ENCODE measurements around the gene VPS72.
A peak's percentile ranks its signal among the peaks of the same experiment; 100 is the strongest.

The VPS72 gene

DNA sequence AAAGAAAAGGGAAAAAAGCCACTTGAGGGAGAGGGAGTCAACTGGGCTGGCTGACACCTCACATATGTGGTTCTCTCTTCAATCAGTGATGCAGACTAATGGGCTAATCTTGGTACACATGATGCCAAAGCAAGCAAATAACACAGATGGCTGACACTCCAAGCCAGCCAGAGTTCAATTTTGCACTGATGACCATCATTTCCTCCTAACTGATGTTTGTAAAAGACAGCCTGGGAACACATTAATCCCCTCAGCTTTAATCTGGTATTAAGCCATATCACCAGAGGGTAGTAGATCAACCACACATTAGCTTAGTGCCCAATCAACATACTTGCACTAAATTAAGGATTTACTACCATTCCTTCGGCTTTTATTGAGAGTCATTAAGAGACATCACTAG lies 2.8 kb downstream of the VPS72 start:
- DNase-seq (ENCODE audit: low read depth) = no peak

DNA sequence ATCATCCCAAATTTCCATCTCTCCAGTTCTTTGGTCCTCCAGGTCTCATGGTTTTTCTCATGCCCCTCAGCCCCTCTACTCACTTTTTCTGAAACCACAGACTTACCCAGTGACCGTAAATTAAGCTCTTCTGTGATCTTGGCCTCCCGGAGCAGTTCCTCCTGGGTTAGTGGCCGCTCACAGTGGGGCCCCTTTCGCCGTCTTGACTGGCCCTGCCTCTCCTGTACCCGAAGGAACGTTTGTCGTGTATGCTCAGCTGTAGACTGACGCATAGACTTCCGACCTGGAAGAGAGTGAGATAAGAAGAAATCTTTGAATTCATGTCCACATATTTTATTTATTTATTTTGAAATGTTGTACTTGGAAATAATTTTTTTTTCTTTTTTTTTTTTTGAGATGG lies 5.8 kb downstream of the VPS72 start:
- no peak for DNase-seq (ENCODE audit: low read depth)

DNA sequence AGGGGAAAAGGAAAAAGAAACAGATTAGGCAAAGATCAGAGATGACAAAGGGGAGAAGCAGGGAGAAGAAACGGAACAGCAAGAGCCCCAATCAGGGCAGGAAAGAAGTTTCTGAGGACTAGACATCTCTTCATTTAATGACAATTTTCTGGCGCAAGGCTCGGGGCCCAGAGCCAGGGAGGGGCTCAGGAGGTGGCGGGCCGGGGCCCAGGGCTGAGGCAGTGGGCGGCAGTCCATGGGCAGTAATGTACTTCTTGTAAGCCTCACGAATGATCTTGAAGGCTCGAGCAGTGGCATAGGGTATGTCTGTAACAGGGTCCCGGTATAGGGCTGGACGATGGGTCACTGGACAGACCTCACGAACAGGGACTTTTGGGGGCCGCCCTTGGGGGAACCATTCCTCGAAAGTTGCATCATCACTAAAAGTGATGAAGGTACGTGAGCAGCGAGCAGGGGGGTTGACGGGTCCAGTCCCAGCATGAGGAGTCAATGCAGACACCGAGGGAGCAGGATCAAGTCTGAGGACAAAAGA lies 13.4 kb downstream of the VPS72 start:
- DNase-seq (ENCODE audit: low read depth) = no peak

DNA sequence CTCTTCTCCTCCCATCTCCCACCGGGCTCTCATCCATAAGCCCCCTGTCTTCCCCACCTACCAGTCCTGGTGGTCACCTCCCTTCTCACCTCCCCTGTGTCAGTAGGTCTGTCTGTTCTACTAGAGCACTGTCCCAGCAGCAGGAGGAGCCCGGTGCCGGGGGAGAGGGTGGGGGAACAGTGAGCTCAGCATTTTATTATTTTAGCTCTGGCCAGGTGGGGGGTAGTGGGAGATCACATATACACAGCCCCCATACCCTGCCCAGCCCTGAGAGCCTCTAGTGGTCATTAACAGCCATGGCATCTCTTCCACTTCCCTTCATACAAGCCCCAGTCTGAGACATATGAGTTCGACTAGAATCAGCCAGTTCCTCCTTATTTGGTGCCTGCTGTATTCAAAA lies 14.1 kb downstream of the VPS72 start, which contains the start of gene TMOD4:
TMOD4 (minus strand) TSS at position 119 of the 400 bp plus-strand sequence. CDS start 1,106 bp downstream, outside the sequence.
- DNase-seq (ENCODE audit: low read depth) = no peak

DNA sequence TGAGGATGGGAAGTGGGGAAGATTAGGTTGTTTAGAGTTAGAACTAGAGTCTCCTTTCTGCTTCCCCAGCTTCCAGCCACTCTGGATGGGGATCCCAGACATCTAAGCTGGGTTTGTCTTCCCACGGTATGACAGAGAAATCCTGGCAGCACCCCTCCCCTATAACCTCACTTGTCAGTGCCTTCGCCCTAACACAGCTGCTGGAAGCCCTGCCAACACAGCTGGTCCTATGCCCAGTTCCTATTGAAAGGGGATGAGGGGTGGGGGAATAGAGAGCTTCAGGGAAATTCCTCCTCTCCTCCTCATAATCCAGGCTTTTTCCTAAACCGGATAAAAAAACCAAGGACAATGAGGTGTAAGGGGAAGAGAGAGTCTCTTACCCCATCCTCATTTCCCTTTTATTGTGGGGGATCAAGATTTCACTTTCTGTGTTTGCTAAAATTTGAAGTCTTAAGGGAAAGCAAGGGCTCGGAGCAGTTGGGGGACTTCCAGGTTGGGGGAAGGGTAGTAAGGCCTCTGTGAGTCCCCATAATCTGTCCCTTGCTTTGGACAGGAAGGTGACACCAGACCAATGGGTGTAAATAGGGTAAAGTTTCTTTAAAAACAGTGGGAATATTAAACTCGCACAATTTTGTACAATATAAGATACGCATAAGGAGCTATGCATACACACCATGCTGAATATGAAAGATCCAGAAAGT lies 14.8 kb downstream of the VPS72 start:
- no peak for DNase-seq (ENCODE audit: low read depth)

DNA sequence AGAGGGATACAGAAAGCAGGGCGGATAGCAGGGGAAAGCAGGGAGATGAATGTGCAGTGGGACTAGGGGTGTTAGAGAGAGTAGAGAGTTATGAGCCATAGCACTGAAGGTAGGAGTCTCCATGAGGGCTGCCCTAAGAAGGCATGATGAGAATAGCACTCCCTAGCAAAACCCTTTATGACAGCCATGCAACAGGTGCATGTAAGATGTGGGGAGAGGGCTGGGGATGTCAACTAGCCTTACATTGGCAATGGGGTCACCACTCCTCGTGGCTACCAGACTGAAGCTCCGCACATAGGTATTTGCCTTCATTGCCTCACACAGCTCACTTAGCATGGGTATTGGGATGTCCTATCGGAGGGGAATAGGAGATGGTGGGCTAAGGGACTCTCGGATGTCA lies 18.8 kb downstream of the VPS72 start:
- no peak for DNase-seq (ENCODE audit: low read depth)

DNA sequence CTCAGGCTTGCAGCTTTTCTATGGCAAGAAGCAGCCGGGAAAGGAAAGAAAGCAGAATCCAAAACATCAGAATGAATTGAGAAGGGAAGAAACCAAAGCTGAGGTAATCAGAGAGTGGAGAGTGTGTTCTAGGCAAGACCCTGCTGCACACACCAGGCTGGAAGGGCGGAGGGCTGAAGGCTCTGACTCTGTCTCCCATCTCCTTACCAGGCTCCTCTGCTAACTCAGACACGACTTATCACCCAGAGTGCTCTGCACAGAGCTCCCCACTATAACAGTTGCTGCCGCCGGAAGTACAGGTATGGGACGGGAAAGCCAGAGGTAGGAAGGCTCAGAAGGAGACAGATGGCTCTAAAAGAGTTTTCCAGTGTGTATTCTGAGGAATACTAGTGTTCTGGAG lies 22.9 kb downstream of the VPS72 start:
- no peak for DNase-seq (ENCODE audit: low read depth)

DNA sequence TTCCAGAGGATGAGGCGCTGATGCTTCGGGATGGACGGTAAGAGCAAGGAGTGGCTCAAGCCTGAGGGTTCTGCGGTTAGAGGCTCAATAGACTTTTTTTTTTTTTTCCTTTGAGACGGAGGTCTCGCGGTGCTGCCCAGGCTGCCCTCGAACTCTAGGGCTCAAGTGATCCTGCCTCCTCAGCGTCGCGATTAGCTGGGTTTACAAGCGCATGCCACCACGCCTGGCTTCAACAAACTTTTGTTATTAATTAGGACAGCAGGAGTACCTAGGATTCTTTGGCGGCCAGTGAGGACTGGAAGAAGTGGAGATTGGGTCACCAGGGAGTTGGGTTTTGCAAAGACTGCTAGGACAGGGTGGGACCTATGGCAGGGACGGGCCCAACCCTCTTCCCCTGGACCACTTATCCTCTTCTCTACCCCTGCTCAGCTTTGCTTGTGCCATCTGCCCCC lies 23.5 kb downstream of the VPS72 start:
- peak; percentile 18 for DNase-seq (ENCODE audit: low read depth)

DNA sequence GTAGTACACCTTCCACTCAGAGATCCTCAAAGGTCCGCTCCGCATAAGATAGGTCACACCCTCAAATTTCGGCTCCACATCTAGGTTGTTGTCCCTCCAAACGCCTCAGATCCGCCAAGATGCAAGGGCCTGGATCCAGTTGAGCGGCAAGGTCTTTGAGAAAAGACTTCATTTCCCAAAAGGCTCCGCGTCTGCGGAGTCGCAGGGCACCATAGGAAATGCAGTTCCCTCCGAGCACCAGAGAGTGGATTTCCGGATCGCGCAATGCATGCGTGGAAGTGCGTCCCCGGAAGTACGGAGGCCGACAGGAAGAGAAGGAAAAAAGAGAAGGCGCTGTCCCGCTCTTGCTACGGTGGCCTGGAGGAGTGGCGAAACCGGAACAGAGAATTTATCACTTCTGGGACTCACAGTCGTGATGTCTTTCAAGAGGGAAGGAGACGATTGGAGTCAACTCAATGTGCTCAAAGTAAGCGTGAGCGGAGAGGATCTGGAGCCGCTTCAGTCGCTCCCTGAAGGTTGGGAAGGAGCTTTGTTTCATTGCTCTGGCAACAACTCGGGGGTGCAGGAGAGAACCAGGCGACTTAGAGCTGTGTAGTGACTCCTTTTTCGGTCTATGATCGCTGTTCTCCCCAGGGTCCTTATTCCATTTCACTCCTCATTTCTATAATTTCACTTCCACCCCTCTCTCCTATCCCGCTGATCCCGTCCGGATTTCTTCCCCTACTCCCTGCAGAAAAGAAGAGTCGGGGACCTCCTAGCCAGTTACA lies 24.1 kb downstream of the VPS72 start, which contains the start of the genes LYSMD1 and SCNM1:
LYSMD1 (minus strand) TSS at position 165 of the 767 bp plus-strand sequence. CDS start 644 bp downstream, outside the sequence.
SCNM1 (plus strand) TSS at position 407 of the 767 bp plus-strand sequence; CDS start at position 416, 9 bp downstream.
- DNase-seq (ENCODE audit: low read depth) = peak; percentile 99

DNA sequence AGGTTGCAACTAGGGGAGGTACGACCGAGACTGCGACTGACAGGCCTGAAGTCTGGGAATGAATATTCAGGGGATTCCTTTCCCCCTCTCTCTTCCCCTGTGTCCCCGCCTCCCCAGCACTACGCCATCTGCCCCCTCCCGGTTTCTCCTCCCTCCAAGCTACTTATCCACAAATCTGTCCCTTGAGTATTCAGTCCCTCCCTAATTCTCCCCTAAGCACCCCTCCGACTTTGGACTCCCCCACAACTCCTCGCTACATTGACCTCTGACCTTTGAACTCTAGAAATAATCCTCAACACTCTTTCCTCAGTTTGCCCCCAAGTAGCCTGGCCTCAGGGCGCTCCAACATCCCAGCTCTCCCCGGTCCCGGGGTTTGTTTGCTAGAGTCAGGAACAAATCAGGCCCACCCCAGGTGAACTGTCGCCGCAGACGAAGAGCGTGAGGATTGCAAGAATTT lies 24.7 kb downstream of the VPS72 start:
- peak; percentile 38 for DNase-seq (ENCODE audit: low read depth)

DNA sequence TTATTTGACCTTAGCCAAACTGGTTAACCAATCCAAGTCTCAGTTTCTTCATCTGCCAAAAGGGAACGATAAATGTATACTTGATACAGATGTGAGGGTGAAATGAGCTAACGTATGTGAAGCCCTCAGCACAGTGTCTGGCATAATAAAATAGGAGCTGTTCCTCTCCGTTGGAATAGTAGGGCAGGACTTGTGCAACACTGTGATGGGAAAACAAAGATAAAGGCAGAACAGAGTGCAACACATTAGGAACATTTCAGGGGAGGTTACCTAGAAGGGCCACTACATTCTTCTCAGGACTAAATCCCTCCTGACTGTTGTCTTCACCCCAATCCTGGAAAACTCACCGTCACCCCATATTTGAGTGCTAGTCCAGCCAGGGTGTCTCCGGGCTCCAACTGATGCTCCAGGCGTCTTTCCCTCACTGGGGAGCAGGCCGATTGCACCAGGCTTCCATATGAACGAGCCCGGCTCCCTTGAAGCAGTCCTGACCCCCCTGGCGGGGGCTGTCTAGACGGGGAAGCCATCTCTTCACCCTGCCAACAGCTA lies 25.2 kb downstream of the VPS72 start:
- DNase-seq (ENCODE audit: low read depth) = no peak

DNA sequence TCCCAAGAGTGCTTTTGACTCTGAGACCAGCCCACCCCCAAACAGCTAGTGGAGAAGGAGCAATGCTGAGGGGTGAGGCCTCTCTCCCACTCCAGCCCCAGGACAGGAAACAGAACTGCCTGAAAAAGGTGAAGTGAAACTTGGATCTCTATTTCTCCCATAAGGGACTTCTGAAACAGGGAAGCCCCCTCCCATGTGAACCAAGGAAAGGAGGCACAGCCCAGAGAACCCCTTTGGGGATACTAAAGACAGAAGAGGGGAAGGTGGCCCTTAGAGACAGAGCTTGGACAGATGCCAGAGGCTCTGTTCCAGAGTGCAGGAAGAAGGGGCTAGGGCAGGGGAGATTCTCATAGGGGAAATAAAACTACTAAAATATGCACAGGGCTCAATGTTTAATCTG lies 30.6 kb downstream of the VPS72 start:
- DNase-seq (ENCODE audit: low read depth) = no peak

DNA sequence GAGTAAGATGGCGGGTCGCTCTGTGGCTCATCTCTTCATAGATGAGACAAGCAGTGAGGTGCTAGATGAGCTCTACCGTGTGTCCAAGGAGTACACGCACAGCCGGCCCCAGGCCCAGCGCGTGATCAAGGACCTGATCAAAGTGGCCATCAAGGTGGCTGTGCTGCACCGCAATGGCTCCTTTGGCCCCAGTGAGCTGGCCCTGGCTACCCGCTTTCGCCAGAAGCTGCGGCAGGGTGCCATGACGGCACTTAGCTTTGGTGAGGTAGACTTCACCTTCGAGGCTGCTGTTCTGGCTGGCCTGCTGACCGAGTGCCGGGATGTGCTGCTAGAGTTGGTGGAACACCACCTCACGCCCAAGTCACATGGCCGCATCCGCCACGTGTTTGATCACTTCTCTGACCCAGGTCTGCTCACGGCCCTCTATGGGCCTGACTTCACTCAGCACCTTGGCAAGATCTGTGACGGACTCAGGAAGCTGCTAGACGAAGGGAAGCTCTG lies 31.2 kb downstream of the VPS72 start:
- DNase-seq (ENCODE audit: low read depth) = no peak

DNA sequence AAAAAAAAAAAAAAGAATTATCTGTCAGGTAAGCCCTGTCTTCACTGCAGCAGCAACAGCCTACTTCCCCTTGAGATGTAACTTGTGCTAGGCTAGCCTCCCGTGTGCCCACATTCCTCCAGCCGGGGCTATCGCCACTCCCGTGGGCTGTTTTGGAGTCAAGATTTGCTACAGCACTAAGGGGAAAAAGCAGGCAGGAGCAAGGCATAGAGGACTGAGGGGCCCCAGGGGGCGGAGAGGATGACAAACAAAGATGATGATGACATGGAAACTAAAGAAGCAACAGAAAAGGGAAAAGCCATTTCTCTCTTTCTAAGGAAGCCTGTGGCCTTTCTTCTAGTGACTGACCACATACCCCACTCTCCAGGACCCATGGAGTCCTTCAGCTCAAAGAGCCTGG lies 31.7 kb downstream of the VPS72 start:
- DNase-seq (ENCODE audit: low read depth) = no peak

DNA sequence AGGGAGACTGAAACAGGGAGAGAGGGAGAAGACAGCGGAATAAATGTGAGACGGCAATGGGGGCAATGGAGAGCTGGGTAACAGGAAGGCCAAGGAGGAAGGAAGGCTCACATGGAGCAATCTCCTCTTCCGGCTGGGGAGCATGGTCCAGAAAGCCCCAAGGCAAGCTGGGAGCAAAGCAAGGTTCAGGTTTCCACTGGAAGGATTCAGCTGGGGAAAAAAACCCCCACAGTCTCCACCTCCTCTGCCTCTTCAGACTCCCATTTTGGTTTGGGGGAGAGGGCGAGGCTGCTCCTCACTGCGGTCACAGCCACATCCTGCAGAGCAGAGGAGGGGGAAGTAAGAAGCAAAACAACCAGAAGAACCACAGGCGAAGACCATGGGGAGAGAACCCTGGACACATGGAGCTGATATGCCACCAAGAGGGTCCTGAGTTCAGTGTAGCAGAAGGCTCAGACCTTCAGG lies 32.9 kb downstream of the VPS72 start:
- DNase-seq (ENCODE audit: low read depth) = no peak

DNA sequence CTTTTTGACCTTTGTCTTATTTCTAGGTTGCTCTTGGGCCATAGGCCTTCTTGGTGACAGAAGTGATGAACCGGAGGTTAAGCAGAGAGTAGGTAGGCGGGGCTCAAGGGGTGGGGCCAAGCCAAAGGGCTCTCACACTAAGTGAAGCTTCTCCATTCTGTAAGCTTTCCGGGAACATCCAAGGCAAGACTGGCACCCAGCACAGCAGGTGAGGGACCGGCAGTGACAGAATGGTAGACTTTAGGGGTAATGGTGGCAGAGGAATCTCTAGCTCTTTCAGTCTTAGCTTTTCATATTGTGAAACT lies 33.5 kb downstream of the VPS72 start, which contains the start of gene TNFAIP8L2:
TNFAIP8L2 (plus strand) TSS at position 135 of the 305 bp plus-strand sequence. CDS start 2,049 bp downstream, outside the sequence.
- no peak for DNase-seq (ENCODE audit: low read depth)

DNA sequence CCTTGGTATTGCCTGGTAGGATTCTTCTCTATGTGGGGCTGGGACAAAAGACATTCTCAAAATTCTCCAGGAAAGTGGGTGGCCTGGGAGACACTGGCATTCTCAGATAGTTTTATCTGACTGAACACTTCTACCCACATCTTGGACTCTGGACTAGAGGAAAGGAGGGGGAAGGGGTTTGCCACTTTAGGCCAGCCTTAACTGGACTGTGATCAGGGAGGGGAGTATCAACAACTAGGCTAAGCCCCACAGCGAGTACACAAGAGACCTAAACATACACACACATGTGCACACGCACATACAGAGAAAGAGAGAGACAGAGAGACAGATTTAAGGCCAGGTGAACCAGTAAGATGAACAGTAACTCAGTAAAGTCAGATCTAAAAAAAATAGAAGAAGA lies 42.3 kb downstream of the VPS72 start:
- DNase-seq (ENCODE audit: low read depth) = no peak

DNA sequence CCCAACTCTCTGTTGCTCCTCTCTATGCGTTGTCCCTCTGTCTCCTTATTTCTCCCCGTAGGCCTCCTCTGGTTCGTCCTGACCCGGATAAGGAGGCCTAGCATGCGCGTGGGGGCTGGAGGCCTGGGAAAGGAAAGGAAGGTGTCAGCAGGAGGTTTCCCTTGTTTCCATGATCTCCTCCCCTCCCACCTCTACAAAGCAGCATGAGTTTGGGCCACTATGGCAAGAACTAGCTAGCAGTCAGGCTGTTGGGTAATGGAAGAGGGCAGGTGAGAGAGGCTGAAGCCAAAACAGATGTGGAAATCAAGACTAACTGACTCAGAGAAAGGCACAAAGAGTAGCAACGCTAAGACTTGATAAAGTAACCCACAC lies 42.9 kb downstream of the VPS72 start:
- no peak for DNase-seq (ENCODE audit: low read depth)

DNA sequence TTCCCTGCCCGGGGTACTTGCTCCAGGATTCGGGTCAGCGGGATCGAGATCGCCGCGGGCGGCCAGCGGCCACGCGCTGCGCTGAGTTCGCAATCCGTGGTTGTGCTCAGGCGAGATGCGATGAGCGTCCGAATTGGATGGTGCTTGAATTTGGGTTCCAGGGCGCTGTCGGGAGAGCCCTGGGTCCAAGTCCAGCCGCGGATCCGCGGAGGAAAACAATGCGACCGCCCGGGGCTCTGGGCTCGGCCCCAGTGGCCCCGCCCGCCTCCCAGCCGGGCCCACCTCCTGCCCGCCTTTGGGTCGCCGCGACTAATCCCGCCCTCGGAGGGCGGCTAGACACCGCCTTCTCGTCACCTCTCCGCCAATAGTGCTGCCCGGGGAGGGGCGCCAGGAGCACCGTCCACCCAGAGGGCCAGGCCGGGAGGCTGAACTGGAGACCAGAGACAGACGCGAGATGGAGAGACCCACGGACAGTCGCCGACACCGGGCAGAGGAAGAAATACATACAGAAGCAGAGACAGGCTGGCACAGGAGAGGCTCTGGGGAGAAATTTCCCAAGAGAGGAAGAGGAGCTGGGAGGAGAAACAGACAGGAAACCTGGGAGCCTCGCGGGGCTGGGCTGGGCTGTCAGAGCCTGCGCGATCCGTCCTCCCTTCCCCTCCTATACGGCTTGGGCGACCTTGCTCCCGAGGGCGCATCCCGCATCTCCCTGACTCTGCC lies 43.4 kb downstream of the VPS72 start, which contains the start of gene SEMA6C:
SEMA6C (minus strand) TSS at position 220 of the 720 bp plus-strand sequence. CDS start 4,010 bp downstream, outside the sequence.
- DNase-seq (ENCODE audit: low read depth) = peak; percentile 86

DNA sequence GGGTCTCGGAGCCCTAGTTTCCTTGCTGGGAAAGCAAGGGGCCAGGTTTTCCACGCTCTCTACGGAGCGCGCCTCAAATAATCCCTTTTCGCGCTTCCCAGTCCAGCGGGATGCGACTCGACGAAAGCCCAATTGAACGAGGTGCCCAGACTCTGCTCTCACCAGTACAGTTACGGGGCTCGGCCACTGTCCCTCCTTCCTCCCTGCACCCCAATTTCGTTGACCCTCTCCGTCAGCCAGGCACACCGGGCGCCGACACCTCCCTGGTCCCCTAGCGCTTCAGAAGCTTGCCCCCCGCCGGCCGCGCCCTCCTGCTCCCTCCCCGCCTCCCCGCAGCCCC lies 44.0 kb downstream of the VPS72 start:
- DNase-seq (ENCODE audit: low read depth) = no peak

DNA sequence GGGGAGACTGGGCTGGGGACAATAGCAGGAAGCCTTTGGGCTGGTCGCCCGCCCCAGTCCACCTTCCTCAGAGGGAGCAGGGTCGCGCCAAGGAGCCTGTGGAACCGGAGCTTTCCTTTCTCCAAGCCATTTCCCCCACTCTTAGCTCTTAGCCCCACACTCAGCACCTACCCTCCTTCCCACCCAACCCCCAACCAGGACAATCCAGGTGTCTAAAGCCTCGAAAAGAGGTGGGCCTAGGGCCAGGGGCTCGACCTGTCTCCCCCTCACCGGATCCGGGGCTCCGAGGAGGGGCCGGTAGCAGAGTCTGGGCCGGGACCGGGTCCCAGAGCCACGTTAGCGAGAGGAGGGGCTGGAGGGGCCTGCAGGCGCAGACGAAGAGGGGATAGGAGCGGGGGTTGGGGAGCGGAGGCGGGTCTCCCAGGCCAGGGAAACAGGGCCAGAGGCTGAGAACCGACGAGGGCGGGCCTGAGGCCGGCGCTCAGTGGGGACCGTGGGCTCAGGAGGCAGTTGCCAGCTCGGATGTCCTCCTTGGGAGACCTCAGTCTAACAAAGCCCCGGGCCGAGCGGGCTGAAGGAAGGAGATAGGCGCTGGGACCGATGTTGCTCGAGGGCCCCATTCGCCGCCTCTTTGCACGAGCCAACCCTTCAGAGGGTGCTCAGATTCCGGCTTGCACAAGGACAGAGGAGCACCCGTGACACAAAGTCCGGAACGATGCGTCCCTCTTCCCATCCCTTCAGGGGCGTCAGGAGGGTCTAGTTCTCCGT lies 44.5 kb downstream of the VPS72 start:
- DNase-seq (ENCODE audit: low read depth) = no peak

Measured in stromal cell of bone marrow (primary cell).